Astrocyte of the cerebellum (primary cell): ENCODE results near the gene DLAT.
"Not testable (repeated sequence)": the region's sequence is repeated elsewhere in the genome, so short reads cannot be mapped to it uniquely, and the experiment has no call there.

Experiments
- DNase-seq: peaks from one replicate; pipeline ENCODE4 v3.0.0-alpha.2; 2011; ENCODE audit warnings: low read depth
- H3K4me3 ChIP-seq: 2 replicates; pipeline ENCODE4 v1.5.1; 2011; ENCODE audit warnings: mild to moderate bottlenecking, low read depth, low read length, moderate library complexity
- CTCF ChIP-seq: IDR thresholded peaks from 2 replicates; pipeline ENCODE4 v1.5.1; 2012; ENCODE audit warnings: low read length, low read depth, moderate library complexity, mild to moderate bottlenecking; ENCODE audit errors: missing control alignments
- in situ Hi-C: cut with HindIII; loops from 2 replicates; pipeline ENCODE4 v1.10.0; 2017; ENCODE audit warnings: low sequenced_read_pairs

DLAT gene

GRCh38 chr11:112044961-112045360 is 19.8 kb downstream of the DLAT start:
- TF ChIP-seq CTCF = no peak
- H3K4me3 ChIP-seq = no peak overlapping the region
- in situ Hi-C loops = no loop called here
- no peak for DNase-seq

- DNase-seq, in situ Hi-C loops, H3K4me3 ChIP-seq: not testable (repeated sequence)
Measured at GRCh38 chr11:112046647-112047046, 21.4 kb downstream of the DLAT start.

- DNase-seq, H3K4me3 ChIP-seq, in situ Hi-C loops: not testable (repeated sequence)
Measured at GRCh38 chr11:112048256-112048655, 23.0 kb downstream of the DLAT start.

- in situ Hi-C loops = no loop called here
- DNase-seq = no peak
- no peak overlapping the region for H3K4me3 ChIP-seq
- TF ChIP-seq CTCF = no peak
Measured at GRCh38 chr11:112049777-112050176, 24.6 kb downstream of the DLAT start.

GRCh38 chr11:112050721-112051120 is 25.5 kb downstream of the DLAT start:
- in situ Hi-C loops = no loop called here
- DNase-seq = no peak
- TF ChIP-seq CTCF = no peak
- no peak overlapping the region for H3K4me3 ChIP-seq

GRCh38 chr11:112051768-112052167 is 26.6 kb downstream of the DLAT start:
- DNase-seq = no peak

GRCh38 chr11:112057170-112057569 is 32.0 kb downstream of the DLAT start:
- in situ Hi-C loops = loop anchor here (5.0 kb wide), 1 partner anchor 35 kb away; no protein-coding TSS in a partner anchor
- DNase-seq = no peak
- H3K4me3 ChIP-seq = no peak overlapping the region
- no peak for TF ChIP-seq CTCF

More at GRCh38 chr11:112051768-112052167, 26.6 kb downstream of the DLAT start:
- no peak overlapping the region for H3K4me3 ChIP-seq
- in situ Hi-C loops = no loop called here
- TF ChIP-seq CTCF = no peak

- H3K4me3 ChIP-seq = no peak overlapping the region
- no peak for TF ChIP-seq CTCF
- no peak for DNase-seq
- in situ Hi-C loops = loop anchor here (5.0 kb wide), 1 partner anchor 36 kb away; no protein-coding TSS in a partner anchor
Measured at GRCh38 chr11:112058103-112058502, 32.9 kb downstream of the DLAT start.
